AG08396 (cell line): ENCODE data around the gene KRT9.
"Not testable (repeated sequence)": the region's sequence is repeated elsewhere in the genome, so short reads cannot be mapped to it uniquely, and the experiment has no call there.

Experiments
- DNase-seq: peaks from one replicate; pipeline ENCODE4 v3.0.0; 2012; ENCODE audit warnings: low spot score, mixed read lengths

KRT9 gene

GRCh38 chr17:41547378-41547841, 24.4 kb downstream of the KRT9 start:
- DNase-seq, result no peak

GRCh38 chr17:41546819-41547218, 25.0 kb downstream of the KRT9 start:
- DNase-seq, result no peak

- DNase-seq, result no peak
Measured at GRCh38 chr17:41545829-41546410, 25.9 kb downstream of the KRT9 start.

- no peak for DNase-seq
Measured at GRCh38 chr17:41544935-41545334, 26.9 kb downstream of the KRT9 start.

- no peak for DNase-seq
Measured at GRCh38 chr17:41544491-41544892, 27.4 kb downstream of the KRT9 start.

GRCh38 chr17:41542786-41543185, 29.1 kb downstream of the KRT9 start:
- DNase-seq, result not testable (repeated sequence)

- DNase-seq, result no peak
Measured at GRCh38 chr17:41542357-41542756, 29.5 kb downstream of the KRT9 start.

- no peak for DNase-seq
Measured at GRCh38 chr17:41540921-41541625, 30.8 kb downstream of the KRT9 start.

- no peak for DNase-seq
Measured at GRCh38 chr17:41539979-41540701, 31.7 kb downstream of the KRT9 start.

GRCh38 chr17:41539071-41539492, 32.8 kb downstream of the KRT9 start:
- DNase-seq, result no peak

- DNase-seq, result peak; percentile 49
Measured at GRCh38 chr17:41538565-41538991, 33.3 kb downstream of the KRT9 start.

GRCh38 chr17:41537990-41538389, 33.9 kb downstream of the KRT9 start:
- DNase-seq, result no peak

- no peak for DNase-seq
Measured at GRCh38 chr17:41537614-41537954, 34.3 kb downstream of the KRT9 start.

GRCh38 chr17:41536741-41537613, 34.9 kb downstream of the KRT9 start:
- no peak for DNase-seq

- no peak for DNase-seq
Measured at GRCh38 chr17:41535764-41536481, 35.9 kb downstream of the KRT9 start.

GRCh38 chr17:41534899-41535546, 36.8 kb downstream of the KRT9 start:
- no peak for DNase-seq

GRCh38 chr17:41533613-41534012, 38.2 kb downstream of the KRT9 start:
- no peak for DNase-seq

- no peak for DNase-seq
Measured at GRCh38 chr17:41532947-41533570, 38.8 kb downstream of the KRT9 start.

GRCh38 chr17:41531993-41532392, 39.9 kb downstream of the KRT9 start:
- no peak for DNase-seq
